Measurements from ENCODE around the gene C14orf39.
A peak's percentile ranks its signal among the peaks of the same experiment; 100 is the strongest.
"Not testable (repeated sequence)": the region's sequence is repeated elsewhere in the genome, so short reads cannot be mapped to it uniquely, and the experiment has no call there.

C14orf39 gene

DNA sequence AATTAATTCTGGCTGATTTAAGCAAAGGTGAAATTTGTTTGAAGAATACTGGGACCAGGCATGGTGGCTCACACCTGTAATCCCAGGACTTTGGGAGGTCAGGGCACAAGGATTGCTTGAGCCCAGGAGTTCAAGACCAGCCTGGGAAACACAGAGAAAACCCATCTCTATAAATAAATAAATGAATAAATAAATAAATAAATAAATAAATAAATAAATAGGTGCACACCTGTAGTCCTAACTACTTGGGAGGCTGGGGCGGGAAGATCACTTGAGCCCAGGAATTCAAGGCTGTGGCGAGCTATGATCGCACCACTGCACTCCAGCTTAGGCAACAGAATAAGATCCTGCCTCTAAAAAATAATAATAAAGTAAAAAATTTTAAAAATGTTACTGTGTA is 4.4 kb upstream of the C14orf39 start:
- H3K4me3 ChIP-seq (ENCODE audit: low read depth, low read length) = no peak overlapping the region
- TF ChIP-seq, protein P1, sequence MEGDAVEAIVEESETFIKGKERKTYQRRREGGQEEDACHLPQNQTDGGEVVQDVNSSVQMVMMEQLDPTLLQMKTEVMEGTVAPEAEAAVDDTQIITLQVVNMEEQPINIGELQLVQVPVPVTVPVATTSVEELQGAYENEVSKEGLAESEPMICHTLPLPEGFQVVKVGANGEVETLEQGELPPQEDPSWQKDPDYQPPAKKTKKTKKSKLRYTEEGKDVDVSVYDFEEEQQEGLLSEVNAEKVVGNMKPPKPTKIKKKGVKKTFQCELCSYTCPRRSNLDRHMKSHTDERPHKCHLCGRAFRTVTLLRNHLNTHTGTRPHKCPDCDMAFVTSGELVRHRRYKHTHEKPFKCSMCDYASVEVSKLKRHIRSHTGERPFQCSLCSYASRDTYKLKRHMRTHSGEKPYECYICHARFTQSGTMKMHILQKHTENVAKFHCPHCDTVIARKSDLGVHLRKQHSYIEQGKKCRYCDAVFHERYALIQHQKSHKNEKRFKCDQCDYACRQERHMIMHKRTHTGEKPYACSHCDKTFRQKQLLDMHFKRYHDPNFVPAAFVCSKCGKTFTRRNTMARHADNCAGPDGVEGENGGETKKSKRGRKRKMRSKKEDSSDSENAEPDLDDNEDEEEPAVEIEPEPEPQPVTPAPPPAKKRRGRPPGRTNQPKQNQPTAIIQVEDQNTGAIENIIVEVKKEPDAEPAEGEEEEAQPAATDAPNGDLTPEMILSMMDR (IDR thresholded peaks at IDR 0.05; ENCODE audit: low read depth, low read length, missing control alignments) = no peak
- in situ Hi-C loops (cut with HindIII; ENCODE audit: low sequenced_read_pairs) = no loop called here
- DNase-seq (ENCODE audit: low read depth) = no peak

DNA sequence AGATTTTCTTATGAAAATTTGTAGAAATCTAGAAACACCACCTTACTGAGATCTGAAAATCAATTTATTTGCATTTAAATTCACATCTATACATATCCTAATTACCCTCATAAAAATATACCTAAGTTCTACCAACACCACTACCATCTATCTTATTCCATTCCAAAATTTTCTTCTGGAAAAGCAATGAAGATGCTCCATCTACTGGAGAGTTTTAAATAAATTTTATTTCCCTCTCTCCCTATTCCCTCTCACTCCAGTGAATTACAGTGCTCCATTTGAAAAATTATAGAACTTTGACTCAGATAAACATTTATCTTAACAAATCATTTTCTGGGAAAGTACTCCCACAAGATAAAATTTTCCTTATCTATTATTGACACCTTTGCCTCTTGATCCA is 2.3 kb upstream of the C14orf39 start:
- no peak overlapping the region for H3K4me3 ChIP-seq (ENCODE audit: low read depth, low read length)
- in situ Hi-C loops (cut with HindIII; ENCODE audit: low sequenced_read_pairs) = no loop called here
- TF ChIP-seq, protein P1 (IDR thresholded peaks at IDR 0.05; ENCODE audit: low read depth, low read length, missing control alignments) = no peak
- no peak for DNase-seq (ENCODE audit: low read depth)

DNA sequence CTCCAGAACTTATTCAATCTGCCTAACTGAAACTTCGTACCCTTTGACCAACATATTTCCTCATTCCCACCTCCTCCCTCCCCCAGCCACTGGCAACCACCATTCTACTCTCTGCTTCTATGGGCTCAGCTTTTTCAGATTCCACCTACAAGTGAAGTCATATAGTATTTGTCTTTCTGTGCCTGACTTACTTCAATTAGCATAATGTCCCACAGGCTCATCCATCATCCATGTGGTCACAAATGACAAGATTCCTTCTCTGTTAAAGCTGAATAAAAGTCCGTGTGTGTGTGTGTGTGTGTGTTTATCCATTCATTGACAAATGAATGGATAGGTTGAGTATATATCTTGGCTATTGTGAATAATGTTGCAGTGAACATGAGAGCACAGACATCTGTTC is 1.3 kb upstream of the C14orf39 start:
- no peak overlapping the region for H3K4me3 ChIP-seq (ENCODE audit: low read depth, low read length)
- DNase-seq (ENCODE audit: low read depth) = no peak
- TF ChIP-seq, protein P1 (IDR thresholded peaks at IDR 0.05; ENCODE audit: low read depth, low read length, missing control alignments) = no peak
- in situ Hi-C loops (cut with HindIII; ENCODE audit: low sequenced_read_pairs) = no loop called here

DNA sequence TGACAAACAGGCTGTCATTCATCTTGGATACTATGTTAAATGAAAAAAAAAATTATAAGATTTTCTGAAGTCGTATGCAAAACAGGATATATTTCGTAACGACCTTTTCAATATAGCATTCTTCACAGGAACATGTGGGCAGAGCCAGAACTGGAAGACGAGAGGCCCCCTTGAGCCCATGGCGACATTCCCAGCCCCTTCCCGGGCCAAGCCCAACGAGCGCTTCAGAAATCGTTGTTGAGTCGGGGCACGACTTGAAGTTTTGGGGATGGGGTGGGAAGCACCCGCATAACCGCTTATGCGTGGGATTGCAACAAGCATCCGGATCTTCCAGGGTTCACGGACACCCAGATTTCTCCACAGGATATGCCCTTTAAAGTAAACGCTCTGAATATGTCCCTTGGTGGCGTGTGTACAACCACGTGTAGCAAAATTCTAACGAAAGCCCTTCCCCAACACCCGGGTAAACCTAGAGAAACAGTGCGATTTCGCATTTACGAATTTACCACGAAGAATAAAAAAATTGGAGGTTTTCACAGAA is 736 bp downstream of the C14orf39 start:
- in situ Hi-C loops (cut with HindIII; ENCODE audit: low sequenced_read_pairs) = no loop called here
- H3K4me3 ChIP-seq (ENCODE audit: low read depth, low read length) = peak overlapping the region; percentile 36
- DNase-seq (ENCODE audit: low read depth) = no peak
- TF ChIP-seq, protein P1 (IDR thresholded peaks at IDR 0.05; ENCODE audit: low read depth, low read length, missing control alignments) = no peak

DNA sequence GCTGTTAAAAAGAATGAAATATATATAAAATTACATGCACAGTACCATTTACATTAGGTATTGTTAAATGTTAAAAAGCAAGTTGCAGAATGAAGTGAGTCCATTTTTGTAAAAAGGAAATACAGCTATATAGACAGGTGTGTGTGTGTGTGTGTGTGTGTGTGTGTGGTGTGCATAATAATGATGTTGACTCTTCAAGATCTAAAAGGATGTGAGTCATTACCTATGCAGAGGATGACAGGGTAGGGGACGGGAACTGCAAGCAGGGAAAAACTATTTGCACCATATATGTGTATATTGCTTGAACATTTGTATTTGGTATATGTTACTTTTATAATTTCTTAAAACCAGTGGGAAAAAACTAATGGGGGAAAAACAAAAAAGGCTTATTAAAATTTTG is 3.1 kb downstream of the C14orf39 start:
- in situ Hi-C loops (cut with HindIII; ENCODE audit: low sequenced_read_pairs) = no loop called here
- TF ChIP-seq, protein P1 (IDR thresholded peaks at IDR 0.05; ENCODE audit: low read depth, low read length, missing control alignments) = no peak
- no peak overlapping the region for H3K4me3 ChIP-seq (ENCODE audit: low read depth, low read length)
- DNase-seq (ENCODE audit: low read depth) = no peak

DNA sequence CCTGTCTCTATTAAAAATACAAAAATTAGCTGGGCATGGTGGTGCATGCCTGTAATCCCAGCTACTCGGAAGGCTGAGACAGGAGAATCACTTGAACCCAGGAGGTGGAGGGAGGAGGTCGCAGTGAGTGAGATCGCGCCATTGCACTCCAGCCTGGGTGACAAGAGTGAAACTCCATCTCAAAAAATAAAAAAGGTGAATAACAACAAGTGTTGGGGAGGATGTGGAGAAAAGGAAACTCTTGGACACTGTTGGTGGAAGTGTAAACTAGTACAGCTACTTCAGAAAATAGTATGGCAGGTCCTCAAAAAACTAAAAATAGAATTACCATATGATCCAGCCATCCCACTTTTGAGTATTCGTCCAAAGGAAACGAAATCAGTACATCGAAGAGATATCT is 5.6 kb downstream of the C14orf39 start:
- H3K4me3 ChIP-seq (ENCODE audit: low read depth, low read length); in situ Hi-C loops (cut with HindIII; ENCODE audit: low sequenced_read_pairs); DNase-seq (ENCODE audit: low read depth): not testable (repeated sequence)

DNA sequence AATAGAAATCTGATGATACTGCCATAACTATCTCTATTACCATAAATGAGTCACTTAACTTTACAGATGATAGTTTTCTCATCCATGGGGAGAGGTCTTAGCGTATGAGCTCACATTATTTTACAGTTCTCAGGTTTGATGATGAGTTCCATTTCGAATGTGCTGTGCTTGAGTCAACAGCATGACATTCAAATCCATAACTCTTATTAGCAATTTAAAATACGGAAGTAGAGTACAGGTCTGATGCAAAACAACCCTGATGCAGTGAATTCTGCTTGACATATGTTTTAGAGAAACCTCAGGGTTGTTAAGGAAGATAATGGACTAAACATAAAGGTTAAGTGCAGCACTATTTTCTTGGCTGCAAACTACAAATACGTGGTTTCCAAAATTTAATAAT is 30.0 kb downstream of the C14orf39 start:
- TF ChIP-seq, protein P1 (IDR thresholded peaks at IDR 0.05; ENCODE audit: low read depth, low read length, missing control alignments) = no peak
- H3K4me3 ChIP-seq (ENCODE audit: low read depth, low read length) = no peak overlapping the region
- no peak for DNase-seq (ENCODE audit: low read depth)
- in situ Hi-C loops (cut with HindIII; ENCODE audit: low sequenced_read_pairs) = no loop called here
